Ishikawa (cell line): Measurements from ENCODE around the gene SHB.

ENCODE experiments used
- CEBPB ChIP-seq: IDR thresholded peaks from 2 replicates; pipeline ENCODE4 v1.6.1; 2012
- CREB1 ChIP-seq: IDR thresholded peaks from 2 replicates; pipeline ENCODE4 v1.6.1; 2012; ENCODE audit warnings: low read depth
- EGR1 ChIP-seq: IDR thresholded peaks from 2 replicates; pipeline ENCODE4 v1.6.1; 2012
- EP300 ChIP-seq: IDR thresholded peaks from 2 replicates; pipeline ENCODE4 v1.6.1; 2012; ENCODE audit warnings: borderline replicate concordance
- FOXM1 ChIP-seq: IDR thresholded peaks from 2 replicates; pipeline ENCODE4 v1.6.1; 2012; ENCODE audit warnings: low read depth, borderline replicate concordance
- MAX ChIP-seq: IDR thresholded peaks from 2 replicates; pipeline ENCODE4 v1.6.1; 2012
- NFIC ChIP-seq: IDR thresholded peaks from 2 replicates; pipeline ENCODE4 v1.6.1; 2012
- RAD21 ChIP-seq: IDR thresholded peaks from 2 replicates; pipeline ENCODE4 v1.6.1; 2012; ENCODE audit warnings: low read depth
- TAF1 ChIP-seq: IDR thresholded peaks from 2 replicates; pipeline ENCODE4 v1.6.1; 2012; ENCODE audit warnings: low read depth, mild to moderate bottlenecking
- TCF12 ChIP-seq: IDR thresholded peaks from 2 replicates; pipeline ENCODE4 v1.6.1; 2012; ENCODE audit warnings: low read depth
- TEAD4 ChIP-seq: IDR thresholded peaks from 2 replicates; pipeline ENCODE4 v1.6.1; 2012
- YY1 ChIP-seq: IDR thresholded peaks from 2 replicates; pipeline ENCODE4 v1.6.1; 2012; ENCODE audit warnings: low read depth
- ZBTB7A ChIP-seq: IDR thresholded peaks from 2 replicates; pipeline ENCODE4 v1.6.1; 2012; ENCODE audit warnings: low read depth
- TF ChIP-seq, protein P1 (sequence below): IDR thresholded peaks from 2 replicates; pipeline ENCODE4 v1.6.1; 2012; ENCODE audit warnings: low read depth, mild to moderate bottlenecking
- TF ChIP-seq, protein P2 (sequence below): IDR thresholded peaks from 2 replicates; pipeline ENCODE4 v1.6.1; 2012

The SHB gene

GRCh38 chr9:37936965-37937364, 132.1 kb downstream of the SHB start:
- TF ChIP-seq EGR1 (no peak), NFIC (no peak), TAF1 (no peak), FOXM1 (no peak), TCF12 (no peak), CREB1 (no peak), TEAD4 (no peak), MAX (no peak), CEBPB (no peak), EP300 (no peak), YY1 (no peak), RAD21 (no peak), ZBTB7A (no peak)
- TF ChIP-seq, protein P1, sequence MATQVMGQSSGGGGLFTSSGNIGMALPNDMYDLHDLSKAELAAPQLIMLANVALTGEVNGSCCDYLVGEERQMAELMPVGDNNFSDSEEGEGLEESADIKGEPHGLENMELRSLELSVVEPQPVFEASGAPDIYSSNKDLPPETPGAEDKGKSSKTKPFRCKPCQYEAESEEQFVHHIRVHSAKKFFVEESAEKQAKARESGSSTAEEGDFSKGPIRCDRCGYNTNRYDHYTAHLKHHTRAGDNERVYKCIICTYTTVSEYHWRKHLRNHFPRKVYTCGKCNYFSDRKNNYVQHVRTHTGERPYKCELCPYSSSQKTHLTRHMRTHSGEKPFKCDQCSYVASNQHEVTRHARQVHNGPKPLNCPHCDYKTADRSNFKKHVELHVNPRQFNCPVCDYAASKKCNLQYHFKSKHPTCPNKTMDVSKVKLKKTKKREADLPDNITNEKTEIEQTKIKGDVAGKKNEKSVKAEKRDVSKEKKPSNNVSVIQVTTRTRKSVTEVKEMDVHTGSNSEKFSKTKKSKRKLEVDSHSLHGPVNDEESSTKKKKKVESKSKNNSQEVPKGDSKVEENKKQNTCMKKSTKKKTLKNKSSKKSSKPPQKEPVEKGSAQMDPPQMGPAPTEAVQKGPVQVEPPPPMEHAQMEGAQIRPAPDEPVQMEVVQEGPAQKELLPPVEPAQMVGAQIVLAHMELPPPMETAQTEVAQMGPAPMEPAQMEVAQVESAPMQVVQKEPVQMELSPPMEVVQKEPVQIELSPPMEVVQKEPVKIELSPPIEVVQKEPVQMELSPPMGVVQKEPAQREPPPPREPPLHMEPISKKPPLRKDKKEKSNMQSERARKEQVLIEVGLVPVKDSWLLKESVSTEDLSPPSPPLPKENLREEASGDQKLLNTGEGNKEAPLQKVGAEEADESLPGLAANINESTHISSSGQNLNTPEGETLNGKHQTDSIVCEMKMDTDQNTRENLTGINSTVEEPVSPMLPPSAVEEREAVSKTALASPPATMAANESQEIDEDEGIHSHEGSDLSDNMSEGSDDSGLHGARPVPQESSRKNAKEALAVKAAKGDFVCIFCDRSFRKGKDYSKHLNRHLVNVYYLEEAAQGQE: no peak
- TF ChIP-seq, protein P2, sequence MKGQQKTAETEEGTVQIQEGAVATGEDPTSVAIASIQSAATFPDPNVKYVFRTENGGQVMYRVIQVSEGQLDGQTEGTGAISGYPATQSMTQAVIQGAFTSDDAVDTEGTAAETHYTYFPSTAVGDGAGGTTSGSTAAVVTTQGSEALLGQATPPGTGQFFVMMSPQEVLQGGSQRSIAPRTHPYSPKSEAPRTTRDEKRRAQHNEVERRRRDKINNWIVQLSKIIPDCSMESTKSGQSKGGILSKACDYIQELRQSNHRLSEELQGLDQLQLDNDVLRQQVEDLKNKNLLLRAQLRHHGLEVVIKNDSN: no peak

DNA sequence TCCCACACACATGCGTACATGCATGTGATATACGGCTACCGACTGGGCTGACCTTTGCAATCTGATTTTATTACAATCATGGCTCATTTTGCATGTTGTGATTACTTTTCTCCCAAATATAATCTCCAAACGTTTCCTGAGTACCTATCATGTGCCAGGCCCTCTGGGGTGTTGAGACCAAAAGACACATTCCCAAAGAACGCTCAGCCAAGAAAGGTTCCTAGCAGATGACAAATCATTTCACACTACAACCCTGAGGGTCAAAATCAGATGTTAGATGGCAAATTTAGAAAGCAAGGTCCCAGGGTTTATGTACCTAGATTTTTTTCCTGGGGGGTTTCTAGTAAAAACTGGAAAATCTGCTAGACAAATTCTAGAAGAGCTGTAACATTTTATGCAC, 132.7 kb downstream of the SHB start:
- TF ChIP-seq RAD21 (no peak), EP300 (no peak), TAF1 (no peak), CREB1 (no peak)
- TF ChIP-seq, protein P1: no peak

DNA sequence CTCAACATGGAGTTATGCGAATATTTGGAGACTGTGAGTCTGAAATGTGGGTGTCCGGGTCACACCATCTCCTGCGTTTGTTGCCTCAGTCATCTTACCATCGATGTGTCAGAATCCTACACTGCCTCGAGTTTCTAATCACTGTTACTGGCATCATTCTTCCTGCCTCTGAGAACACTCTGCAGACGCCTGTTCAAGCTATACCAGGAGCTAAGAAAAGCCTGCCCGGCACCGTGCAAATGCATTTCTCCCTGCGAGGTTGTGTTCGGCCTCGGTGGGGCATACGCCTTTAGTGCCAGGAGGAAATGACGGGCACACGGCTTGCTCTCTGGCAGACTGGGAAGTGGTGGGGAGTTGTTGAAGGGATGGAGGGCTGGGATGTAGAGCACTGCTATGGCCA, 133.9 kb downstream of the SHB start:
- TF ChIP-seq, protein P1: no peak
- TF ChIP-seq MAX (no peak), TEAD4 (no peak), NFIC (no peak), FOXM1 (no peak), ZBTB7A (no peak), EP300 (no peak), RAD21 (no peak), CREB1 (no peak), TAF1 (no peak), EGR1 (no peak)
- TF ChIP-seq, protein P2: no peak

- TF ChIP-seq, protein P2: no peak
- TF ChIP-seq EGR1 (no peak), MAX (no peak), TCF12 (no peak), FOXM1 (no peak), CEBPB (no peak)
- TF ChIP-seq, protein P1: no peak
Measured at GRCh38 chr9:37931592-37931991, 137.4 kb downstream of the SHB start.
